C4-2B (cell line): Measurements from ENCODE around the gene COTL1.

Source experiments
- ZFX ChIP-seq: fragments of 450-650 bp; IDR thresholded peaks from 2 replicates; pipeline ENCODE4 v1.6.1; 2017
- TF ChIP-seq, protein P1 (sequence below): fragments of 450-650 bp; conservative IDR thresholded peaks from 2 replicates; pipeline ENCODE4 v1.5.1; 2017; ENCODE audit warnings: mild to moderate bottlenecking

DNA sequence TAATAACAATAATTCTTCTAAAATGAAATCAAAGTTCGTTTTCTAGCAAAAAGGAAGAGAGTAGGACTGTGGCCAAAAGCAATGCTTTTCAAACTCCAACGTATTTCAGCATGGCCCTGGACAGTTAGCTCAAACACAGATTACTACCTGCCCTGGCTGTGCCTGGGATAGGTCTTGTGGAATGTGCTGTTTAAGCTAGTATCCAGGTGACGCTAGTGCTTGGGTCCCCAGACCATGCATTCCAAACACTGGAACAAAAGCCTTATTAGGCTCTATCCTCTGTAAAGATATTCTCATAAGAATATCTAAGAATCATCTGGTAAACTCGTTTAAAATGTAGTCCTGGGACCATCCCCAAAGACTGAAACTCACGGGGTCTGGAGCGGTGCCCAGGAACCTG, 60.8 kb downstream of the COTL1 start:
- TF ChIP-seq, protein P1, sequence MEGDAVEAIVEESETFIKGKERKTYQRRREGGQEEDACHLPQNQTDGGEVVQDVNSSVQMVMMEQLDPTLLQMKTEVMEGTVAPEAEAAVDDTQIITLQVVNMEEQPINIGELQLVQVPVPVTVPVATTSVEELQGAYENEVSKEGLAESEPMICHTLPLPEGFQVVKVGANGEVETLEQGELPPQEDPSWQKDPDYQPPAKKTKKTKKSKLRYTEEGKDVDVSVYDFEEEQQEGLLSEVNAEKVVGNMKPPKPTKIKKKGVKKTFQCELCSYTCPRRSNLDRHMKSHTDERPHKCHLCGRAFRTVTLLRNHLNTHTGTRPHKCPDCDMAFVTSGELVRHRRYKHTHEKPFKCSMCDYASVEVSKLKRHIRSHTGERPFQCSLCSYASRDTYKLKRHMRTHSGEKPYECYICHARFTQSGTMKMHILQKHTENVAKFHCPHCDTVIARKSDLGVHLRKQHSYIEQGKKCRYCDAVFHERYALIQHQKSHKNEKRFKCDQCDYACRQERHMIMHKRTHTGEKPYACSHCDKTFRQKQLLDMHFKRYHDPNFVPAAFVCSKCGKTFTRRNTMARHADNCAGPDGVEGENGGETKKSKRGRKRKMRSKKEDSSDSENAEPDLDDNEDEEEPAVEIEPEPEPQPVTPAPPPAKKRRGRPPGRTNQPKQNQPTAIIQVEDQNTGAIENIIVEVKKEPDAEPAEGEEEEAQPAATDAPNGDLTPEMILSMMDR, result no peak
- TF ChIP-seq ZFX, result no peak
